ENCODE results near the gene CDC42EP4.
A peak's percentile ranks its signal among the peaks of the same experiment; 100 is the strongest.

The CDC42EP4 gene

GRCh38 chr17:73311781-73312641 is at the start of gene CDC42EP4:
Gene CDC42EP4 (minus strand): TSS chr17:73312001. CDS start chr17:73286500, 25,501 bp downstream.
- peak; percentile 95 for DNase-seq (ENCODE audit: low read depth)

- no peak for DNase-seq (ENCODE audit: low read depth)
These were observed 49.4 kb upstream of the CDC42EP4 start for GRCh38 chr17:73360961-73361761.

- no peak for DNase-seq (ENCODE audit: low read depth)
These were observed 48.2 kb upstream of the CDC42EP4 start for GRCh38 chr17:73359987-73360410.

GRCh38 chr17:73359352-73359751 is 47.6 kb upstream of the CDC42EP4 start:
- no peak for DNase-seq (ENCODE audit: low read depth)

- DNase-seq (ENCODE audit: low read depth) = no peak
These were observed 46.9 kb upstream of the CDC42EP4 start for GRCh38 chr17:73358668-73359067.

GRCh38 chr17:73357981-73358380 is 46.2 kb upstream of the CDC42EP4 start:
- DNase-seq (ENCODE audit: low read depth) = no peak

- DNase-seq (ENCODE audit: low read depth) = no peak
These were observed 45.5 kb upstream of the CDC42EP4 start for GRCh38 chr17:73357318-73357717.

- no peak for DNase-seq (ENCODE audit: low read depth)
These were observed 44.9 kb upstream of the CDC42EP4 start for GRCh38 chr17:73356561-73357170.

GRCh38 chr17:73354423-73355284 is 42.9 kb upstream of the CDC42EP4 start:
- no peak for DNase-seq (ENCODE audit: low read depth)

- DNase-seq (ENCODE audit: low read depth) = no peak
These were observed 40.5 kb upstream of the CDC42EP4 start for GRCh38 chr17:73352261-73352660.

GRCh38 chr17:73351764-73352163 is 40.0 kb upstream of the CDC42EP4 start:
- DNase-seq (ENCODE audit: low read depth) = no peak

- no peak for DNase-seq (ENCODE audit: low read depth)
These were observed 39.1 kb upstream of the CDC42EP4 start for GRCh38 chr17:73350864-73351263.

GRCh38 chr17:73349647-73350046 is 37.8 kb upstream of the CDC42EP4 start:
- no peak for DNase-seq (ENCODE audit: low read depth)

- DNase-seq (ENCODE audit: low read depth) = no peak
These were observed 37.3 kb upstream of the CDC42EP4 start for GRCh38 chr17:73349138-73349537.

- DNase-seq (ENCODE audit: low read depth) = no peak
These were observed 37.0 kb upstream of the CDC42EP4 start for GRCh38 chr17:73348829-73349095.

GRCh38 chr17:73348018-73348828 is 36.4 kb upstream of the CDC42EP4 start:
- no peak for DNase-seq (ENCODE audit: low read depth)

GRCh38 chr17:73347351-73347750 is 35.5 kb upstream of the CDC42EP4 start:
- no peak for DNase-seq (ENCODE audit: low read depth)

- DNase-seq (ENCODE audit: low read depth) = no peak
These were observed 34.8 kb upstream of the CDC42EP4 start for GRCh38 chr17:73346501-73347162.

GRCh38 chr17:73343739-73344454 is 32.1 kb upstream of the CDC42EP4 start:
- DNase-seq (ENCODE audit: low read depth) = no peak

GRCh38 chr17:73343168-73343634 is 31.4 kb upstream of the CDC42EP4 start:
- DNase-seq (ENCODE audit: low read depth) = peak; percentile 82

Data from EH (cell line).